CD1c-positive myeloid dendritic cell (primary cell): ENCODE data around the gene PPP2R5E.
"Not testable (repeated sequence)": the region's sequence is repeated elsewhere in the genome, so short reads cannot be mapped to it uniquely, and the experiment has no call there.

Experiments
- DNase-seq: peaks from one replicate; pipeline ENCODE4 v3.0.0-alpha.2; 2016; ENCODE audit errors: extremely low spot score

The PPP2R5E gene

DNA sequence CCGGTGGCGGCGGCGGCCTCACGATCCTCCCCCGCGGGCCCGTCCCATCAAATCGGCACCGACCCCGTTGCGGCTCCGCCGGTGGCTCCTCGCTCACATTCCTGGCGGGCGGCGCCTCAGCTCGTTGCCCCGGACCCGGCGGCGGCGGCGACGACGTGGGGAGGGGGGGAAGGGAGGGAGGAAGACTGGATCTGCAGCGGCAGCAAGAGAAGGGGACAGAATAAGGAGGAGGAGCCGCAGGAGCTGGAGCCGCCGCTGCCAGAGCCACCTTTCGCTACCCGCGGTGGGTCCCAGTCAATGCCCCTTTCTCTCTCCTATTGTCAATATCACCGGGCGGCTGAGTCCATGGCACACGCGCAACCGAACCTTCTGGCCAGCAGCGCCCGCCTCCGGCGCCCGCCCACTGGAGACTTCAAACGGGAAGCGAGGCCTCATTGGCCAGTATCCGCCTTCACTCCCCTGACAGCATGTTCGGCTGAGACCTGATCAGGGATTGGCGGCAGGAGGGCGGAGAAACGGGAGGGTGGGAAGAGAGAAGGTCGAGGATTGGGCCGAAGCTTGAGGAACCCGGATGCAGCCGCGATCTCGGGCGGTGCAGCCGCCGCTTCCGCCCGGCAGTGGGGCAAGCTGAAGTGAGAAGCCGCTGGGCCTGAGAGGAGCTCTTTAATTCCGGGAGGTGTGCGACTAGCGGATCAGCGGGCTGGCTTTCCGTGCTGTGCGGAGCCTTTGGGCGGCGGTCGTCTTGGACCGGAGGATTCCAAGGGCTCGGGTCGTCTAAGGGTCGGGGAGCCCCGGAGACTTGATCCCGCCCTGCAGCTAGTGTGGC lies at the start of gene PPP2R5E:
Gene PPP2R5E, minus strand, starts transcription at position 378 of the 826 bp plus-strand sequence. CDS start 3,692 bp downstream, outside the sequence.
- DNase-seq = peak; percentile 99

DNA sequence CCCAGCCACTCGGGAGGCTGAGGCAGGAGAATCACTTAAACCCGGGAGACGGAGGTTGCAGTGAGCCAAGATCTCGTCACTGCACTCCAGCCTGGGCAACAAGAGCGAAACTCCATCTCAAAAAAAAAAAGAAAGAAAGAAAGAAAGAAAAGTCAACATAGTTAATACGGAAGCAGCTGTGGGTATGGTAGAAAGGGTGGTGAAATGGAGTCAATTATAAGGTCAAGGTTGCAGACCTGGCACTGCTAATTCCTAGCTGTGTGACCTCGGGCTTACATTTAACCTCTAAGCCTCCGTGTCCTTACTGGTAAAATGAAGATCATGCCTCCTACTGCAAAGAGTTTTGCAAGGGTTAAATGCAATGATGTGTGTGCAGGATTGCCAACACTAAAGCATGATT lies 39.9 kb upstream of the PPP2R5E start:
- not testable (repeated sequence) for DNase-seq

DNA sequence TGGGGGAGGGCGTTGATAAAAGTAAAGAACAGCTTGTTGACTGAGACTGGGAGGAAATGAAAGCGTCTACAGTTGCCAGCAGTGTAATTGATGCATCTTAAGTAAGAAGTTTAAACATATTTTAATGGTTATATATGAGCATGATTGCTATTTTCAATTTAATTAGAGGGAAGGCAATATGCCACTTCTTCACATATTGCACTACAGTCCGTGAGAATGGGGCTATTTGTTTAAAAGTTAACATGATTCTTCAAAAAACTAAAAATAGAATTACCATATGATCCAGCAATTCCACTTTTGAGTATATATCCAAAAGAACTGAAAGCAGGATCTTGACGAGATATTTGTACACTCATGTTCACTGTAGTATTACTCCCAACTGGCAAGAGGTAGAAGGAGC lies 38.3 kb upstream of the PPP2R5E start:
- DNase-seq = no peak

DNA sequence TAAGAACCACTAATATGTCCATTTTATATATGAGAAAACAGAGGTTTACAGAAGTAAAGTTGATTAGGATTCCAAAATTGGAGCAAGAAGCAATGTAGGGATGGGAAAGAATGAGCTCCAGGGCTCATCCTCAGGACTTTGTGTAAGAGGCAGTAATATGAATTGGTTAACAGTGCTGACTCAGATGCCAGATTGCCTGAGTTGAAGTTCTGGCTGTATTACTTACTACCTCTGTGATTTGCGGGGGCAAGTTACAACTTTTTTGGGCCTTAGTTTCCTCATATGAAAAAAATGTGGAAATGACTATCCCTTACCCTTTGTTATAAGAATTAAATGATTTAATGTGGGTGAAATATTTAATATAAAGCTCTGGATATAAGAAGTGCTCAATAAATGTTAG lies 35.1 kb upstream of the PPP2R5E start:
- DNase-seq = no peak

DNA sequence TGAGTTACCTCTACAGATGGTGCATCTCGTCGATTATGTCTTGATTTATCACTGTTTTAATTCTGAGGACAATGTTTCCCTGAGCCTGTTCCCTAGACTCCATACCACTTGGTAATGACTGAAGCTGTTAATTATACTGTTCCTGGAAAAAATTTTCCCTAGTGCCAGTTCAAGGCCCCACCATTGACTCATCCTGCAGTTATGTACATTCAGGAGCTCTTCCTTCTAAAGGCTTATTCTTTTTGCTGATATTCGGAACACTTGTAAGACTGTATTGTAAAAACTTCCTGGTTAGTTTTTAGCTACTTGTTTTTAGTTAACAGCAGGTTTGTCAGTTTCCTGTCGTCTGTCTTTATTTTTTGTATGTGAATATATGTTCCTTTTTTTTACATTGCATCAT lies 30.4 kb upstream of the PPP2R5E start:
- DNase-seq = no peak

DNA sequence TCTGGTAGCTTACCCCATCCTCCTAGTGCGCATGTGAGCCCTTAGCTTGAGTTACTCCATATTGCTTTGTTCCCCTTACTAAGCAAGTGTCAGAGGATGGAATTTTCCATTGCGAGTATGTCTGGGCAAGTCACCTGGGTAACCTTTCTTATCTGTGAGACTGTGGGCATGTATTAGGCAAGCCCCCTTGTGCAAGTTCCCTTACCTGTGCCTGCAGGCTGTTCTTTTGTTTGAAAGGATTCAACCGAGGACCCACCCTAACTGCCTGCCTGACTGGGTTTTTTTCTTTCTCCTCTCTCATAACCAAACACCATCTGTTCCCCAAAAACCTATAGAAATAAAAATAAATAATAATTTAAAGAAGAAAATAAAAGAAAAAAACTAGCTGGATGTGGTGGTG lies 22.3 kb upstream of the PPP2R5E start:
- DNase-seq = no peak

DNA sequence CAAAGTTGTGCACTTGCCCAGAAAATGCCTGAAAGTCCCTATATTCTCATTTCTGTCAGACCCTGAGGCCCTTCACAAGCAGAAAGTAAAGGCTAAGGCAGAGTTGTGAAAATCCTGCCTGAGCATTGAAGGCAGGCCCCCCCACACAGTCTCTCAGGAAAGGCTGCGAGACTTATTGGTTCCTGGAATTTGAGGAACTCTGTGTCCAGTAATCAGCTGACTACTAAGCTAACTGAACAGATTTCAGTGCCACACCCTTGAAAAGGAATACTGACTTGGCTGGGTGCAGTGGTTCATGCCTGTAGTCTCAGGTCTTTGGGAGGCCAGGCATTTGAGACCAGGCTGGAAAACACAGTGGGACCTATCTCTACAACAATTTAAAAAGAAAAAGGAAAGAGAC lies 21.1 kb upstream of the PPP2R5E start:
- peak; percentile 27 for DNase-seq

DNA sequence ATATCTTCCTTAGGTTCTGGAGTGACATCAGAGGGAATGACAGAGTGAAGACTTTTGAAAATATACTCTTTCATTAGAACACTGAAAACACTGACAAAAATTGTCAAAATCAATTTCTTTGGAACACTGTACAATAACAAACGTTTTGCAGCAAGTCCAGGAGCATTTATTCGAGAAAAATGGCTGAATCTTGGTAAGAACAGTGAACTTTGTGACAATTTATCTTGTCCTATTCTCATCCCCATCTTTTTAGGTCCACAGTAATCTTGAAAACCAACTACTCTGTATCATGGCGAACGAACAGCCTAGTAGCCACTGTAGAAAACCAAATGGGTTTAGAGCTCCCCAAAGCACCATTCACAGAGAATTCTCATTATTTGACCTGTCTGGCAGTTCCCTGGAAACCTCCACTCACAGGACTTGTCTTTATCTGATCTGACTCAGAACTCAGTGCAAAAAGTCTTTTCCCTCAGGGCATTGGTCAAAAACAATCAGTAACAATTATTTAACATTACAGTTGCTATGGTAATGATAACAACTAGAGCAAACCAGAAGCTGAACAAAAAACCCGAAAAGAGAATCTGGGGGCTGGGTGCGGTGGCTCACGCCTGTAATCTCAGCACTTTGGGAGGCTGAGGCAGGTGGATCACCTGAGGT lies 20.3 kb upstream of the PPP2R5E start:
- no peak for DNase-seq

DNA sequence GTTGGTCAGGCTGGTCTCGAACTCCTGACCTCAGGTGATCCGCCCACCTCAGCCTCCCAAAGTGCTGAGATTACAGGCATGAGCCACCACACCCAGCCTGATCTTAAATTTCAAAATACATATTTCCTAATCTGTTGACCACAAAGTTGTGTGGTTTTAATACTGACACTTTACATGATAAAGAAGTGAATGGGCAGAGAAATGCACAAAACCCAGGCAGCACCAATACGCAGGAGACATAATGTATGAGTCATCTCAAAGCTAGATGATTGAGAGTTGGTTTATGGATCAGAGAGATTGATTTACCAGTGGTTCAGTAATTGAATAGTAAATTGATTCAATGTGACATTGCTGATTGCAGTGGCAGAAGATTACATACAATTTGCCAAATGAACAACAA lies 19.2 kb upstream of the PPP2R5E start:
- DNase-seq = no peak

DNA sequence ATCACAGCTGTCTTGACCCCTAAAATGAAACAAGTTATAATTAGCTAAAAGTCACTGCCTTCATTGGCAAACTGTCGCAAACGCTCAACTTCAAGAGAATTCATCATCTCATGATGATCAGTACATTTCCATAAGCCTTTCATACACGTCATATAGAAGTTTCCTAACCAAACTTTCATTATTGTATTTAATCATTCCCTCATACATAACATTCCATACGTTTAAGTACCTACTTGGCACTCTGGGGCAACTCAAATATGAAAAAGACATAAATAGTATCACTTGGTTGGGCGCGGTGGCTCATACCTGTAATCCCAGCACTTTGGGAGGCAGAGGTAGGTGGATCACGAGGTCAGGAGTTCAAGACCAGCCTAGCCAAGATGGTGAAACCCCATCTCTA lies 12.4 kb upstream of the PPP2R5E start:
- DNase-seq = no peak

DNA sequence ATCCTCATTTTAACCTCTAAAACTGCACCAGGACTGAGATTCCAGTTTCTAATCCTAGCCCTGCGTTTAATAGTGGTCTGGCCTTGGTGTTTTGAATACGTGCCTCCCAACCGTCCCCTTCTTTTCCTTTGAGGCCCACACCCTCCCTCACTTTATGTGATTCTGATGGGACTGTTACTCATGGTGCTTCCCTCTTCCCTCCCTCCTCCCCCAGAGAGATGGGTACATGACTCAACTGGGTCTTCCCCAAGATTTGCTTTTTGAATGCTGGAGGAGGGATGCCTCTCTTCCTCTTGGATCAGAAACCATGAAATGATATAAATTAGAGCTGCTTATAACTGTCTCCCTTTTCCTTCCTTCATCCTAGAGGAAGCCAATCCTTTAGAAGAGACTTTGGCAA lies 8.2 kb upstream of the PPP2R5E start:
- no peak for DNase-seq

DNA sequence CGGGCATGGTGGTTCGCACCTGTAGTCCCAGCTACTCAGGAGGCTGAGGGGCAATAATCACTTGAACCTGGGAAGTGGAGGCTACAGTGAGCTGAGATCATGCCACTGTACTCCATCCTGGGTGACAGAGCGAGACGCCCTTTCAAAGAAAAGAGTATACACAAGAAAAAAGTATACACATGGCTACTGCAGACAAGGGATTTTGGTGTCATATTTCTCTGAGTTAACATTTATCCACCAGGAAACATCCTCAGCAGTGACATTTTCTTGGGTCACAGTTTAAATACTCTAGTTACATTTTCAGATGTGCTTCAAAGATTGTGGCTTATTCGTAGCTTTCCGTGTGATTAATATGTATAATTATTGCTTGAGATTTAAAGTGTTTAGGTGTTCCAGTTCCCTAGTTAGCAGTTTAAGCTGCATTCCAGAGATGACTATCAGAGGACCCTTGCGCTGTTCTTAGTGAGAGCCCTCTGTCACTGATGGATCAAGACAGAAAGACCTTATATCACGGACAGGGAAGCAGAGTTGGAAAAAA lies 4.7 kb upstream of the PPP2R5E start:
- no peak for DNase-seq

DNA sequence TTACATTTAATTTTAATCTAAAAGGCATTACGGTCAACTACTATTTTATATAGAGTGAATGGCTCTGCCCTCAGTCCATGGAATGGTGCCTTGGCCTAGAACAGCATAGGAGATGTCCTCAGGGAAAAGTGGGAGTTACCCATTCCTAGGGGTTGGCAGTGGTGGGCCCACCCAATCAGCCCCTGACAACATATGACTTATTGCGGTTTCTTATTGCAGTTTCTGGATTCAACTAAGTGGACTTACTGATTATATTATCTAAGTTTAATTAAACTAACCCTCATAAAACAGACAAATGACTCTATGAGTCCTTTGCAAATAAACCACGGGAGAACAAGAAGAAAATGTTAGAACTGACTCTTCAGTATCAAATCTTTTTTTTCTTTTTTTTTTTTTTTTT lies 2.3 kb upstream of the PPP2R5E start:
- no peak for DNase-seq

DNA sequence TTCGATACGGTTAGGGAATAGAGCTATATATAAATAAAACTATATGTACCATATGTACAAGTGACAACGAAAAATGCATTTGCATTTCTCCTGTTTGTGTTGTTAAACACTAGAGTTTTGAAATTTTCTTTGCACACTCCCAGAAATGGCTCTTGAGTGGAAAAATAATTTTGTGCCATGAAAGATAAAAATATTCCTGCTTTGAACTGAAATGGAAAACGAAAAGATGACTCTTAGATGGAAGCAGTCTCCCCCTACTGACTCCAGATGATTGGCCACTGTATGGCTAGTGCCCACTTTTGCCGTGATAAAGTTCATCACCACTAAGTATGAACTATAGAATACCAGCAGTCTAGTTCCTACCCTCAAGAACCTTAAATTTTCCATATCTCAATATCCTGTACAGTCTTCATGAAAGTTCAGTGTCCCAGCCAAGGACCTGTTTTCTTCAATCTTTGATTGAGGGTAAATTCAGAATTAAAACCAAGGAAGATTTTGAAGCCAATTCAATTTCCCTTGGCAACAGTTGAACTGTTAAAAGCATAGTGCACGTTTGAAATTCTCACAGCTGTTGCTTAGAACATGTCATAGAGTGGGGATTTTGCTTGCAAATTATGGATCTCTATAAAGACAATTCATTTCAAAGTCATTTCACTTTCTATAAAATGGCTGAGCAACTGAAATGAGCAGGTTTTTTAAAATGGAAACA lies 1.6 kb upstream of the PPP2R5E start:
- no peak for DNase-seq

DNA sequence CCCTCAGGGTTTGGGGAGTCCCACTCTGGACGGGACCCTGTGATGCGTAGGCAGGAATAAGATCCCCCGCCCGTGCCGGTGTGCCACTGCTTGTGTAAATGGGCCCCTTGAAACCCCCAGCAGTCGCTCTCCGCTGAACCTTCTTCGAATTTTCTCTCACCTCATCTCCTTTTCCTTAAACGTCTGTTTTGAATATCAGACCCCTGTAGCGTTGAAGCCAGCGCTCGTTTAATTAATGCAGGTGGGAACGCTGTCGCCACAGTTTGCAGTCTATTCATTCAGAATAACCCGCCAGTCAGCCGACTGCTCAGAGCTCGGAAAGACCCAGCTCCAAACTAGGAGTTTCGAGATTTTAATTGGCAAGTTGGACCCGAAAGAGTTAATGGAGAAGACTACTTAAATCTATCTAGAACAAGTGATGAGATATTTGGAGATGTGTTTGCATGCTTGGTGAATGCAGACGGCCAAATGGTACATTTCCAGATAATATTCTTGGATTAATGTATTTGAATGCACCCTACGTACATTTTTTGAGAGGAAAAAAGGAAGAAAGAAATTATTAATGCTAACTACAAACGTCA lies 739 bp upstream of the PPP2R5E start:
- DNase-seq = no peak

DNA sequence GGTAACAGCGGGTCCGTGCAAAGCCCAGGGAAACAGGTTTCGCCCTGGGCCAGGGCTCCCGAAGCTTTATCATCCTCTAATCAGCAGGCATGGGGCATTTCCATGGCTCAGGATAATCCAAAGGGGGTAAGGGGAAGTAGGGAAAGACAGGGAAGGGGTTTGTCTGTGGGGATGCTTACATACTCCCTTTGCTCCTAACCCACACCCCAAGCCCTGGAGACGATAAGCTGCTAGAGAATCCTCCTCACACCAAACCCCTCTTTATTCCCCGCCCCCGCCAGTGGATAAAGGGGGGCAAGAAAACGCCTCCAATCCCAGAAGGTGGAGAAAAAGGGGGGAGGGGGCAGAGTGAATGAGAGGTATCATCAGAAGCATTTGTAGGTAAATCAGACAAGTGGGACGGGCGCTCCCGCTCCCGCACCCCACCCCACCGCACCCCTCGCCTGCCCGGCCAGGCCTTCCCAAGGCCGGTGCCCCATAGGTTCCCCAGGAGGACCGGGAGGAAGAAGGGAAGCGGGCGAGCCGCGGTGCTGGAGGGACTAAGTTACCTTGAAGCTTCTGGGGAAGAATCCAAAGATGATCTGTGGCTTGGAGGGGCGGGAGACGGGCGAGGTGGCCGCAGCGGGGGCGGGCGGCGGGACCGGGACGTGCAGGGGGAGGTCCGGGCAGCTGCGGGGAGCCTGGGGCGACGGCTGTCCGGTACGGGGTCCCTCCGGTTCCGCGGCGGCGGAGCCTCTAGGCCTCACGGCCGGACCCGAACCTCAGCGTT lies 762 bp downstream of the PPP2R5E start:
- DNase-seq = peak; percentile 31

DNA sequence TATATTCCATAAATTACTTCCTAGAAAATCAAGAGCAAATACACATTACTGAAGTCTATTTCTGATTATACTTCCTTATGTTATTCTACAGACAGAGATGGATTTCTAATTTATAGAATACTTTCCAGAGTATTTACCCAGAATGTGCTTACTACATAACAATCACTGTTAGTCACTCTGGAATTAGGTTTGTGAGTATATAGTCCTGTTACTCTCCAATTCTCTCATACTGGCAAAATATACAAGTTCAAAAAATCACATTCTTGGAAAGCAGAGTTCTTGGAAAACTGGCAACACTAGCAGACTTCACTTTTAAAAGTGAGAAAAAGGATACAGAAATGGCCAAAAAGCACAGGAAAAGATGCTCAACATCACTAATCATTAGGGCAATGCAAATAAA lies 7.3 kb downstream of the PPP2R5E start:
- no peak for DNase-seq

DNA sequence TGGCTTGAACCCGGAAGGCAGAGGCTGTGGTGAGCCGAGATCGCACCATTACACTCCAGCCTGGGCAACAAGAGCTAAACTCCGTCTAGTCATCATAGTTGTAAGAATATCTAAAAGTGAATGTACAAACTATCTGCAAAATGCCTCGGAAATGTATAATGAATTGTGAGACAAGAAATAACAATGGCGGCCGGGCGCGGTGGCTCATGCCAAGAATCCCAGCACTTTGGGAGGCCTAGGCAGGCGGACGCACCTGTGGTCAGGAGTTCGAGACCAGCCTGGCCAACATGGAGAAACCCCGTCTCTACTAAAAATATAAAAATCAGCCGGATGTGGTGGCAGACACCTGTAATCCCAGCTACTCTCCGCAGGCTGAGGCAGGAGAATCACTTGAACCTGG lies 9.7 kb downstream of the PPP2R5E start:
- no peak for DNase-seq

DNA sequence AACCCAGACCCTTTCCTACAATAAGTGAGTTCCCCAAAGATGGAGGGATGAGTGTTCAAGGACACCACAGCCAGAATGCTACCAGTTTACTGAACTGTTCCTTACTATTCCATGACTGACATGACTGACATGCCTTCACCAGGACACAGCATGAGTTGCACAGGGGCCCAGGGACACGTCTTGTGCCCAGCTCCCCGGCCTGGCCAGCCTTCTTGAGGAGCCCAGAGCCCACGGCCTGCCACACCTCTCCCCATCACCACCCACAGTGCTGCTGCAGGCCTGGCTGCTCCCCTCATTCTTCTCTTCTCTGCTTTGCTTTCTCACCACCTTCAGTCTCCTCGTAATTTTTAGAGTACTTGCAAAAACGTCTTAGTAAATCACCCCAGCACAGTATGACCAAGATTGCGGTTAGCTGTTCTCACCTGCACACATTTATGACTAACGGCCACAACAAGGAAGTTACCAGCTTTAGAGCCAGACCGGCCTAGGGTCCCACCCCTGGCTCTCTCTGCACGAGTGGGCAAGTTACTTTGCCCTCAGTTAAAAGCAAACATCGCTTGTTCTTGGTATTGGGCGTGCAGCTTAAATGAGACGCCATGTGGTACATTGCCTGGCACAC lies 18.5 kb downstream of the PPP2R5E start:
- DNase-seq = no peak

DNA sequence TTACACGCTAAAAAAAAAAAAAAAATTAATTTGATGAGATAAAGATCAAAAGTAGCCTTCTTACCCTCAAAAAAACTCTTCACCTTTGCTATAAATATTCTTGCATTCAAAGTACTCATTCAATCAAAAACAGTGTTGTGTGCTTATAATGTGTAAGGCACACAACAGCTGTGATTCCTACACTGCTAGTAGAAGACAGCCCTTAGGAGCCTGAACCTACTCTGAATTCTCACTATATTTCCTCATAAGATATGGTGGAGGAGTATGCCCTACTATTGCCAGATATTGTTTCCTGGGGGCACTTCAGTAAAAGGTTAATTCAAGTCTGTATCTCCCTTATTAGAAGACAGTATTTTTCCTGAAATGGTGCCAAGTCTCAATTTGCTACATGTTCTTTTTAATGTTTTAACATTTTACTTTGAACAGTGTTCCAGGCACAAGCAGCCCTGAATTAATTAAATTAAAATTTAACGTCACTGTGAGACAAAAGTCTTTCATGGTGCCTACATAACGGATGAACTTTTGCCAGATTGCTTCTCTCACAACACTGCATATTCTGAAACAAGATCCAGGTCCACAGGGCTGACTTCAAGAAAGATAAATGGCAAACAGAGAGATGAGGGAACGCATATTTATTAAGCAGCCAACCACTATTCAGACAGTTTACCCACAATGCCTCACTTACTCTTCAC lies 19.3 kb downstream of the PPP2R5E start:
- DNase-seq = no peak
